Measurements from ENCODE around the gene CRIM1.

- TF ChIP-seq, protein P1, sequence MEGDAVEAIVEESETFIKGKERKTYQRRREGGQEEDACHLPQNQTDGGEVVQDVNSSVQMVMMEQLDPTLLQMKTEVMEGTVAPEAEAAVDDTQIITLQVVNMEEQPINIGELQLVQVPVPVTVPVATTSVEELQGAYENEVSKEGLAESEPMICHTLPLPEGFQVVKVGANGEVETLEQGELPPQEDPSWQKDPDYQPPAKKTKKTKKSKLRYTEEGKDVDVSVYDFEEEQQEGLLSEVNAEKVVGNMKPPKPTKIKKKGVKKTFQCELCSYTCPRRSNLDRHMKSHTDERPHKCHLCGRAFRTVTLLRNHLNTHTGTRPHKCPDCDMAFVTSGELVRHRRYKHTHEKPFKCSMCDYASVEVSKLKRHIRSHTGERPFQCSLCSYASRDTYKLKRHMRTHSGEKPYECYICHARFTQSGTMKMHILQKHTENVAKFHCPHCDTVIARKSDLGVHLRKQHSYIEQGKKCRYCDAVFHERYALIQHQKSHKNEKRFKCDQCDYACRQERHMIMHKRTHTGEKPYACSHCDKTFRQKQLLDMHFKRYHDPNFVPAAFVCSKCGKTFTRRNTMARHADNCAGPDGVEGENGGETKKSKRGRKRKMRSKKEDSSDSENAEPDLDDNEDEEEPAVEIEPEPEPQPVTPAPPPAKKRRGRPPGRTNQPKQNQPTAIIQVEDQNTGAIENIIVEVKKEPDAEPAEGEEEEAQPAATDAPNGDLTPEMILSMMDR (IDR thresholded peaks at IDR 0.05) = no peak
- TF ChIP-seq POLR2AphosphoS5 (IDR thresholded peaks at IDR 0.05) = no peak
These were observed 132.4 kb downstream of the CRIM1 start for GRCh38 chr2:36487947-36488346.

Data from suprapubic skin (tissue), 3 donors.